Stimulated activated CD4-positive, alpha-beta T cell treated with anti-CD3 and anti-CD28 coated beads, Interleukin-1b, Interleukin-23, amount 100 ng/mL, for 1 hour (primary cell): ENCODE measurements around the gene HELZ.
"Not testable (repeated sequence)": the region's sequence is repeated elsewhere in the genome, so short reads cannot be mapped to it uniquely, and the experiment has no call there.

Experiments used
- DNase-seq, 2 donors: peaks; one replicate each; pipeline ENCODE4 v3.0.0-alpha.2; 2020; ENCODE audit warnings: low read depth in 2 of 2

Gene HELZ

GRCh38 chr17:67270416-67270815, 25.4 kb upstream of the HELZ start:
- DNase-seq = no peak

GRCh38 chr17:67266496-67266895, 21.5 kb upstream of the HELZ start:
- DNase-seq = no peak

GRCh38 chr17:67265436-67266019, 20.5 kb upstream of the HELZ start:
- DNase-seq = no peak

- DNase-seq = no peak
Observed at GRCh38 chr17:67262435-67263117, 17.6 kb upstream of the HELZ start.

GRCh38 chr17:67260170-67260987, 15.4 kb upstream of the HELZ start:
- no peak for DNase-seq

GRCh38 chr17:67258821-67259468, 13.9 kb upstream of the HELZ start:
- DNase-seq = no peak

GRCh38 chr17:67256075-67256732, 11.2 kb upstream of the HELZ start:
- no peak for DNase-seq

- no peak for DNase-seq
Observed at GRCh38 chr17:67253384-67253783, 8.4 kb upstream of the HELZ start.

GRCh38 chr17:67251586-67251985, 6.6 kb upstream of the HELZ start:
- not testable (repeated sequence) for DNase-seq

- DNase-seq = no peak
Observed at GRCh38 chr17:67248291-67248690, 3.3 kb upstream of the HELZ start.

GRCh38 chr17:67247416-67247900, 2.5 kb upstream of the HELZ start:
- DNase-seq = no peak

GRCh38 chr17:67246653-67247415, 1.8 kb upstream of the HELZ start:
- no peak for DNase-seq

- DNase-seq = no peak
Observed at GRCh38 chr17:67246403-67246652, 1.3 kb upstream of the HELZ start.

- DNase-seq = peak in 1 of 2 donors; percentile 18
Observed at GRCh38 chr17:67245694-67246402, 852 bp upstream of the HELZ start.

GRCh38 chr17:67244431-67245072, 444 bp downstream of the HELZ start:
- DNase-seq = no peak

- DNase-seq = no peak
Observed at GRCh38 chr17:67243284-67243683, 1.7 kb downstream of the HELZ start.

GRCh38 chr17:67241719-67242341, 3.2 kb downstream of the HELZ start:
- no peak for DNase-seq

- DNase-seq = no peak
Observed at GRCh38 chr17:67239597-67239996, 5.4 kb downstream of the HELZ start.

- DNase-seq = no peak
Observed at GRCh38 chr17:67238991-67239390, 6.0 kb downstream of the HELZ start.

GRCh38 chr17:67232441-67232840, 12.6 kb downstream of the HELZ start:
- no peak for DNase-seq
